ENCODE results near the gene FRMD4A.

DNA sequence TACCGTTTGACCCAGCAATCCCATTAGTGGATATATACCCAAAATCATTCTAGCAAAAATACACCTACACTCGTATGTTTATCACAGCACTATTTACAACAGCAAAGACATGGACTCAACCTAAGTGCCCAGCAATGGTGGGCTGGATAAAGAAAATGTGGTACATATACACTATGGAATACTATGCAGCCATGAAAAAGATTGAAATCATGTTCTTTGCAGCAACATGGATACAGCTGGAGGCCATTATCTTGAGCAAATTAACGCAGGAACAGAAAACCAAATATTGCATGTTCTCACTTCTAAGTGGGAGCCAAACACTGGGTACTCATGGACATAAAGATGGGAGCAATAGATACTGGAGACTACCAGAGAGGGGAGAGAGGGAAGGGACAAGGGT is 223.9 kb downstream of the FRMD4A start:
- TF ChIP-seq, protein P1, sequence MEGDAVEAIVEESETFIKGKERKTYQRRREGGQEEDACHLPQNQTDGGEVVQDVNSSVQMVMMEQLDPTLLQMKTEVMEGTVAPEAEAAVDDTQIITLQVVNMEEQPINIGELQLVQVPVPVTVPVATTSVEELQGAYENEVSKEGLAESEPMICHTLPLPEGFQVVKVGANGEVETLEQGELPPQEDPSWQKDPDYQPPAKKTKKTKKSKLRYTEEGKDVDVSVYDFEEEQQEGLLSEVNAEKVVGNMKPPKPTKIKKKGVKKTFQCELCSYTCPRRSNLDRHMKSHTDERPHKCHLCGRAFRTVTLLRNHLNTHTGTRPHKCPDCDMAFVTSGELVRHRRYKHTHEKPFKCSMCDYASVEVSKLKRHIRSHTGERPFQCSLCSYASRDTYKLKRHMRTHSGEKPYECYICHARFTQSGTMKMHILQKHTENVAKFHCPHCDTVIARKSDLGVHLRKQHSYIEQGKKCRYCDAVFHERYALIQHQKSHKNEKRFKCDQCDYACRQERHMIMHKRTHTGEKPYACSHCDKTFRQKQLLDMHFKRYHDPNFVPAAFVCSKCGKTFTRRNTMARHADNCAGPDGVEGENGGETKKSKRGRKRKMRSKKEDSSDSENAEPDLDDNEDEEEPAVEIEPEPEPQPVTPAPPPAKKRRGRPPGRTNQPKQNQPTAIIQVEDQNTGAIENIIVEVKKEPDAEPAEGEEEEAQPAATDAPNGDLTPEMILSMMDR (conservative IDR thresholded peaks at IDR 0.05 in 1 of 2, IDR thresholded peaks at IDR 0.05 in 1 of 2; ENCODE audit: extremely low read depth in 1 of 2, insufficient read depth in 1 of 2, low read depth in 1 of 2, low read length in 2 of 2) = no peak
- TF ChIP-seq EZH2 (IDR thresholded peaks at IDR 0.05; ENCODE audit: borderline replicate concordance, low read length) = no peak
